ENCODE results near the gene ELOVL2.

Gene ELOVL2

DNA sequence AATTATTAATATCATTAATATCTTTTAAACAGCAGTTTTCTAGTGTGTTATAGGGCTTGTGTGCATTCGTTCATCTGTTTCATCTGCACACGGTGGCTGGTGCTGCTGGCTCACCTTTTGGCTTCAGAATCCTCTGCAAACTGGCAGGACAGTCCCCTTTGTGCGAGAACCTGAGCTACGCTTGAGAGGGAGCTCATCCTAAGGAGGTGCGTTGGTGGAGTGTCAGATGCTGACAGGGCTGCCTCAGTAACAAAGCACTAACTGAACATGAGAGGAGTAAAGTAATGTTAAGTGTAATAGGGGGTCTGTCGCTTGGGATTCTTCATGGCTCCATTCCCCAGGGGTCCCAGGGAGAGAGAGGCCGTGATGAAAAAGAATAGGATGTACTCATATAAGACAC is 22.4 kb downstream of the ELOVL2 start:
- H3K27me3 ChIP-seq (ENCODE audit: control insufficient read depth in 1 of 2, insufficient read depth in 2 of 2, low read length in 2 of 2): peaks cover 0 to 3% of the 10 kb centered on the region in 2 donors
- no peak overlapping the region for H3K4me3 ChIP-seq (ENCODE audit: low read length in 2 of 2)
- no peaks in the 10 kb centered on the region for H3K9me3 ChIP-seq (ENCODE audit: control insufficient read depth in 2 of 2, low read length in 2 of 2)
- no peak overlapping the region for H3K27ac ChIP-seq (ENCODE audit: low read length)
- no peaks in the 10 kb centered on the region for H3K36me3 ChIP-seq (ENCODE audit: control insufficient read depth in 2 of 2, insufficient read depth in 2 of 2, low read length in 2 of 2)
- no peak overlapping the region for H3K9ac ChIP-seq (ENCODE audit: low read length in 2 of 2)
- H3K4me1 ChIP-seq (ENCODE audit: control insufficient read depth, insufficient read depth, low read length): no peaks in the 10 kb centered on the region

GRCh38 chr6:11021003-11021402 is 23.1 kb downstream of the ELOVL2 start:
- no peaks in the 10 kb centered on the region for H3K27me3 ChIP-seq (ENCODE audit: control insufficient read depth in 1 of 2, insufficient read depth in 2 of 2, low read length in 2 of 2)

DNA sequence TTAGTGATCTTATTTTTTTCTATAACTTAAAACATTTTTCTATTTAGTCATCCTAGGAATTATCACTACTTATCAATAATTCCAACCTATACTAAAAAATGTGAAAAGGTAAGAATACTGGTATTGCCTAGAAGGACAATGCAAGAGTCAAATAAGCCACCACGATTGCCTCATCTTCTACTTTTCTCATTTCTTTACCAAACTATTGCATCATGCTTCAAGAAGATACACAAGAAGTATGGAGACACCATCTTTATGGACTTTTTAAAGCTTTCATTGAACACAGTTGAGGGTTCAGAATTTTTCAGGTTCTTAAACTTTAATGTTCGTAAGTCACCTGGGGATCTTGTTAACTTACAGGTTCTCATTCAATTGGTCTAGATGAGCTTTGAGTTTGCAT is 25.9 kb downstream of the ELOVL2 start:
- no peaks in the 10 kb centered on the region for H3K9me3 ChIP-seq (ENCODE audit: control insufficient read depth in 2 of 2, low read length in 2 of 2)
- H3K4me1 ChIP-seq (ENCODE audit: control insufficient read depth, insufficient read depth, low read length): no peaks in the 10 kb centered on the region
- no peak overlapping the region for H3K4me3 ChIP-seq (ENCODE audit: low read length in 2 of 2)
- H3K9ac ChIP-seq (ENCODE audit: low read length in 2 of 2): no peak overlapping the region
- no peak overlapping the region for H3K27ac ChIP-seq (ENCODE audit: low read length)
- H3K27me3 ChIP-seq (ENCODE audit: control insufficient read depth in 1 of 2, insufficient read depth in 2 of 2, low read length in 2 of 2): no peaks in the 10 kb centered on the region
- no peaks in the 10 kb centered on the region for H3K36me3 ChIP-seq (ENCODE audit: control insufficient read depth in 2 of 2, insufficient read depth in 2 of 2, low read length in 2 of 2)

More at GRCh38 chr6:11021003-11021402, 23.1 kb downstream of the ELOVL2 start:
- Histone ChIP-seq H3K27ac (ENCODE audit: low read length) (no peak overlapping the region), H3K36me3 (ENCODE audit: control insufficient read depth in 2 of 2, insufficient read depth in 2 of 2, low read length in 2 of 2) (no peaks in the 10 kb centered on the region), H3K4me3 (ENCODE audit: low read length in 2 of 2) (no peak overlapping the region), H3K9ac (ENCODE audit: low read length in 2 of 2) (no peak overlapping the region), H3K4me1 (ENCODE audit: control insufficient read depth, insufficient read depth, low read length) (no peaks in the 10 kb centered on the region), H3K9me3 (ENCODE audit: control insufficient read depth in 2 of 2, low read length in 2 of 2) (no peaks in the 10 kb centered on the region)

DNA sequence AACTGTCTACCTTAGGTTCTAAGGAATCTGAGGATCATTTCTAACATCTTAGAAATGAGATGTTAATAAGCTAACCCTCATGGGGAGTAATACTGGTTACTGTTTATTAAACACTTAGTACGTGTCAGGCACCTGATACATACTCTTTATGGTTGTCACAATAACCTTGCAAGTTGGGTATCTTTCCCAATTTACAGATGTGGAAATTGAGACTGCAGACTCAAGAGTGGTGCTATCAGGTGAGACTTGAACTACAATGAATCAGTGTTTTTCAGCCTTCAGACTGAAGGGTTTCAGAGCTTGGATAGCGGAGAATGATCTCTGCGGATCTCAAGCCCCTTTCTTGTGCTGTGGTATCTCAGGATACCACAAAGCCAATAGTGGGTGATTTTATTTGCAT is 27.0 kb downstream of the ELOVL2 start:
- Histone ChIP-seq H3K36me3 (ENCODE audit: control insufficient read depth in 2 of 2, insufficient read depth in 2 of 2, low read length in 2 of 2) (no peaks in the 10 kb centered on the region), H3K27ac (ENCODE audit: low read length) (no peak overlapping the region), H3K9me3 (ENCODE audit: control insufficient read depth in 2 of 2, low read length in 2 of 2) (no peaks in the 10 kb centered on the region), H3K4me1 (ENCODE audit: control insufficient read depth, insufficient read depth, low read length) (no peaks in the 10 kb centered on the region), H3K9ac (ENCODE audit: low read length in 2 of 2) (no peak overlapping the region), H3K27me3 (ENCODE audit: control insufficient read depth in 1 of 2, insufficient read depth in 2 of 2, low read length in 2 of 2) (no peaks in the 10 kb centered on the region), H3K4me3 (ENCODE audit: low read length in 2 of 2) (no peak overlapping the region)

DNA sequence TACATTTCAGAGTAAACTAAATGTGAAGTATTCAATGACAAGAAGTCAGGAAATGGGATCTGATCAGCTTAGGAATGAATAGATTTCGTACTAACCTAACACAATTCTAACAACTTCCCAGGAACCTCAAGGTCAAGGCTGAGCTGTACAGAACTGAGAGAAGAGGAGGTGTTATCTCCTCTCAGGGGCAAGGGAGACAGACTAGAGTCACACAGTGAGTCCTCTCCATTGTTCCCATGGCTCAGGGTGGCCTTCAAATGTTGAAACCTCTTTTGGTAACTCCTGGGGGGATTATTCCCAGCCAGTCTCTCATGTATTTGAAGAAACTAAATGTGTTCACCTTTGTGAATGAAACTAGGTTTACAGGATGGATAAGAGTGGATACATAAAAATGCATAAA is 27.7 kb downstream of the ELOVL2 start:
- no peaks in the 10 kb centered on the region for H3K9me3 ChIP-seq (ENCODE audit: control insufficient read depth in 2 of 2, low read length in 2 of 2)
- H3K27ac ChIP-seq (ENCODE audit: low read length): no peak overlapping the region
- H3K4me1 ChIP-seq (ENCODE audit: control insufficient read depth, insufficient read depth, low read length): no peaks in the 10 kb centered on the region
- no peaks in the 10 kb centered on the region for H3K27me3 ChIP-seq (ENCODE audit: control insufficient read depth in 1 of 2, insufficient read depth in 2 of 2, low read length in 2 of 2)
- H3K4me3 ChIP-seq (ENCODE audit: low read length in 2 of 2): no peak overlapping the region
- no peak overlapping the region for H3K9ac ChIP-seq (ENCODE audit: low read length in 2 of 2)
- H3K36me3 ChIP-seq (ENCODE audit: control insufficient read depth in 2 of 2, insufficient read depth in 2 of 2, low read length in 2 of 2): no peaks in the 10 kb centered on the region

- no peaks in the 10 kb centered on the region for H3K27me3 ChIP-seq (ENCODE audit: control insufficient read depth in 1 of 2, insufficient read depth in 2 of 2, low read length in 2 of 2)
- H3K27ac ChIP-seq (ENCODE audit: low read length): no peak overlapping the region
- no peaks in the 10 kb centered on the region for H3K36me3 ChIP-seq (ENCODE audit: control insufficient read depth in 2 of 2, insufficient read depth in 2 of 2, low read length in 2 of 2)
- no peaks in the 10 kb centered on the region for H3K4me1 ChIP-seq (ENCODE audit: control insufficient read depth, insufficient read depth, low read length)
- H3K9me3 ChIP-seq (ENCODE audit: control insufficient read depth in 2 of 2, low read length in 2 of 2): no peaks in the 10 kb centered on the region
- no peak overlapping the region for H3K9ac ChIP-seq (ENCODE audit: low read length in 2 of 2)
- no peak overlapping the region for H3K4me3 ChIP-seq (ENCODE audit: low read length in 2 of 2)
Measured at GRCh38 chr6:11015102-11015501, 29.0 kb downstream of the ELOVL2 start.

GRCh38 chr6:11013721-11014070 is 30.4 kb downstream of the ELOVL2 start:
- Histone ChIP-seq H3K4me3 (ENCODE audit: low read length in 2 of 2) (no peak overlapping the region), H3K4me1 (ENCODE audit: control insufficient read depth, insufficient read depth, low read length) (no peaks in the 10 kb centered on the region), H3K36me3 (ENCODE audit: control insufficient read depth in 2 of 2, insufficient read depth in 2 of 2, low read length in 2 of 2) (no peaks in the 10 kb centered on the region), H3K9ac (ENCODE audit: low read length in 2 of 2) (no peak overlapping the region), H3K27ac (ENCODE audit: low read length) (no peak overlapping the region), H3K27me3 (ENCODE audit: control insufficient read depth in 1 of 2, insufficient read depth in 2 of 2, low read length in 2 of 2) (peaks cover 0 to 3% of the 10 kb centered on the region in 2 donors), H3K9me3 (ENCODE audit: control insufficient read depth in 2 of 2, low read length in 2 of 2) (no peaks in the 10 kb centered on the region)

- Histone ChIP-seq H3K36me3 (ENCODE audit: control insufficient read depth in 2 of 2, insufficient read depth in 2 of 2, low read length in 2 of 2) (no peaks in the 10 kb centered on the region), H3K9me3 (ENCODE audit: control insufficient read depth in 2 of 2, low read length in 2 of 2) (no peaks in the 10 kb centered on the region), H3K4me3 (ENCODE audit: low read length in 2 of 2) (no peak overlapping the region), H3K9ac (ENCODE audit: low read length in 2 of 2) (no peak overlapping the region), H3K4me1 (ENCODE audit: control insufficient read depth, insufficient read depth, low read length) (no peaks in the 10 kb centered on the region), H3K27me3 (ENCODE audit: control insufficient read depth in 1 of 2, insufficient read depth in 2 of 2, low read length in 2 of 2) (peaks cover 0 to 3% of the 10 kb centered on the region in 2 donors), H3K27ac (ENCODE audit: low read length) (no peak overlapping the region)
Measured at GRCh38 chr6:11012976-11013720, 31.0 kb downstream of the ELOVL2 start.

DNA sequence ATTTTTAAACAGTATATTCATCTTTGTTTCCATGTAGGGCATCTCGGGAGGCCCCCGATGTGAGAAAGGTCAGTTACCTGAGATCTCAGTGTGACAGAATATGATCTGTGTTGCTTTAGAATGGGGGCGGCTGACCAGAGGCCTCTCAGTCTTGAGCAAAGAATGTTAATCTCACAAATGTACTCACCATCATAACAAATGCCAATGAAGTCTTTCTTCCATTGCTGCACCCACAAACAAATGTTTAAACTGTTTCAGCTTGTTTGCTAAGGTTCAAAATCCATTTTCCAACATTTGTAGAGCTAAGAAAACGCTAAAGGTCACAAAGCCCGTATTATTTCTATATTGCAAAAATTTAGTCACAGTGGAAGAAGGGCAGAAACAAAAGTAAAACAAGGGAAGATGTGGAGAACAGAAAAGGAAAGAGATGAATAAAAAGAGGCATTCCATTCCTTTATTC is 31.8 kb downstream of the ELOVL2 start:
- H3K9ac ChIP-seq (ENCODE audit: low read length in 2 of 2): no peak overlapping the region
- H3K27ac ChIP-seq (ENCODE audit: low read length): no peak overlapping the region
- no peaks in the 10 kb centered on the region for H3K4me1 ChIP-seq (ENCODE audit: control insufficient read depth, insufficient read depth, low read length)
- H3K4me3 ChIP-seq (ENCODE audit: low read length in 2 of 2): no peak overlapping the region
- H3K27me3 ChIP-seq (ENCODE audit: control insufficient read depth in 1 of 2, insufficient read depth in 2 of 2, low read length in 2 of 2): peaks cover 0 to 3% of the 10 kb centered on the region in 2 donors
- H3K9me3 ChIP-seq (ENCODE audit: control insufficient read depth in 2 of 2, low read length in 2 of 2): no peaks in the 10 kb centered on the region
- H3K36me3 ChIP-seq (ENCODE audit: control insufficient read depth in 2 of 2, insufficient read depth in 2 of 2, low read length in 2 of 2): no peaks in the 10 kb centered on the region

GRCh38 chr6:11011787-11012234 is 32.3 kb downstream of the ELOVL2 start:
- no peak overlapping the region for H3K4me3 ChIP-seq (ENCODE audit: low read length in 2 of 2)
- no peaks in the 10 kb centered on the region for H3K4me1 ChIP-seq (ENCODE audit: control insufficient read depth, insufficient read depth, low read length)
- no peaks in the 10 kb centered on the region for H3K9me3 ChIP-seq (ENCODE audit: control insufficient read depth in 2 of 2, low read length in 2 of 2)
- H3K9ac ChIP-seq (ENCODE audit: low read length in 2 of 2): no peak overlapping the region
- H3K27me3 ChIP-seq (ENCODE audit: control insufficient read depth in 1 of 2, insufficient read depth in 2 of 2, low read length in 2 of 2): peaks cover 0 to 3% of the 10 kb centered on the region in 2 donors
- H3K36me3 ChIP-seq (ENCODE audit: control insufficient read depth in 2 of 2, insufficient read depth in 2 of 2, low read length in 2 of 2): no peaks in the 10 kb centered on the region
- H3K27ac ChIP-seq (ENCODE audit: low read length): no peak overlapping the region

DNA sequence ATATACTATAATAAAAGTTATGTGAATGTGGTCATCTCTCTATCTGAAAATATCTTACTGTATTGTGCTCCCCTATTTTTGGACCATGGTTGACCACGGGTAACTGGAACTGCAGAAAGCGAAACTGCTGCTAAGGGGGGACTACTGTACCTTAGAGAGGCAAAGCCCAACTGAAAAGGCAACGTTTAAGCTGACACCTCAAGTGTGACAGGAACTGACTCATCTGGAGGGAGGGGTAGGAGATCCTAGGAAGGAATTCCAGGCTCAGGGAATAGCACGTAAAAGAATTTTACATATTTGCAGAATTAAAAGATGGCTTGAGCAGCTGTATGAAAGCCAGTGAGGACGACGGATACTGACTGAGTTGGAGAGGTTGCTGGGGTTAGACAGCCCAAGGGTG is 34.8 kb downstream of the ELOVL2 start:
- H3K4me1 ChIP-seq (ENCODE audit: control insufficient read depth, insufficient read depth, low read length): no peaks in the 10 kb centered on the region
- H3K9me3 ChIP-seq (ENCODE audit: control insufficient read depth in 2 of 2, low read length in 2 of 2): no peaks in the 10 kb centered on the region
- H3K9ac ChIP-seq (ENCODE audit: low read length in 2 of 2): no peak overlapping the region
- peaks cover 0 to 3% of the 10 kb centered on the region in 2 donors for H3K27me3 ChIP-seq (ENCODE audit: control insufficient read depth in 1 of 2, insufficient read depth in 2 of 2, low read length in 2 of 2)
- no peak overlapping the region for H3K4me3 ChIP-seq (ENCODE audit: low read length in 2 of 2)
- H3K27ac ChIP-seq (ENCODE audit: low read length): no peak overlapping the region
- H3K36me3 ChIP-seq (ENCODE audit: control insufficient read depth in 2 of 2, insufficient read depth in 2 of 2, low read length in 2 of 2): no peaks in the 10 kb centered on the region
